GM23338 (cell line): ENCODE measurements around the gene RPA3. TPM values are rescaled to one million over a fixed set of nuclear protein-coding genes. Genes with fewer than 3 reads are reported as not detected.

Source experiments
- ATAC-seq: fragments of 200-7000 bp; cut with Tn5 transposase; 3 replicates; pipeline ENCODE4 v1.9.1; 2020
- DNase-seq: peaks from one replicate; pipeline ENCODE4 v3.0.0-alpha.2; 2015; ENCODE audit warnings: low spot score
- H2AFZ ChIP-seq: fragments of 200-600 bp; sonication (generic); 2 replicates; pipeline ENCODE4 v1.8.0; 2016; ENCODE audit warnings: antibody characterized with exemption, mild to moderate bottlenecking, moderate library complexity
- H3F3A ChIP-seq: fragments of 200-600 bp; sonication (generic); replicated peaks from 2 replicates; pipeline ENCODE4 v1.8.0; 2017; ENCODE audit warnings: antibody characterized with exemption, mixed run types, low read depth
- H3K27ac ChIP-seq: fragments of 200-600 bp; sonication (generic); 2 replicates; pipeline ENCODE4 v1.6.1; 2016; ENCODE audit warnings: low read depth
- H3K27me3 ChIP-seq: fragments of 200-600 bp; sonication (generic); 2 replicates; pipeline ENCODE4 v1.8.0; 2016; ENCODE audit warnings: mild to moderate bottlenecking, mixed run types, moderate library complexity; ENCODE audit not compliant: insufficient read depth
- H3K36me3 ChIP-seq: fragments of 200-600 bp; sonication (generic); 2 replicates; pipeline ENCODE4 v1.8.0; 2016; ENCODE audit warnings: mild to moderate bottlenecking; ENCODE audit not compliant: insufficient read depth
- H3K4me1 ChIP-seq: fragments of 200-600 bp; sonication (generic); 2 replicates; pipeline ENCODE4 v1.8.0; 2016; ENCODE audit warnings: mild to moderate bottlenecking, moderate library complexity; ENCODE audit not compliant: insufficient read depth
- H3K4me2 ChIP-seq: fragments of 200-600 bp; sonication (generic); 2 replicates; pipeline ENCODE4 v1.7.1; 2017; ENCODE audit warnings: mixed run types
- H3K4me3 ChIP-seq: fragments of 200-600 bp; sonication (generic); 2 replicates; pipeline ENCODE4 v1.6.1; 2016; ENCODE audit warnings: mixed run types
- H3K79me2 ChIP-seq: fragments of 200-600 bp; sonication (generic); replicated peaks from 2 replicates; pipeline ENCODE4 v1.8.0; 2017; ENCODE audit warnings: mild to moderate bottlenecking; ENCODE audit not compliant: insufficient read depth
- H3K9me2 ChIP-seq: fragments of 200-600 bp; sonication (generic); 2 replicates; pipeline ENCODE4 v1.8.0; 2017; ENCODE audit not compliant: insufficient read depth
- H4K20me1 ChIP-seq: fragments of 200-600 bp; sonication (generic); replicated peaks from 2 replicates; pipeline ENCODE4 v1.8.0; 2017; ENCODE audit warnings: mild to moderate bottlenecking; ENCODE audit not compliant: insufficient read depth
- H3K27ac Mint-ChIP-seq: 2 replicates; pipeline ENCODE4 v1.8.0; 2020; ENCODE audit warnings: inconsistent platforms, mild to moderate bottlenecking, moderate library complexity, mixed read lengths
- H3K27me3 Mint-ChIP-seq: 3 replicates; pipeline ENCODE4 v1.8.0; 2022; ENCODE audit warnings: low read depth, mild to moderate bottlenecking, moderate library complexity, mixed read lengths, inconsistent platforms; ENCODE audit not compliant: insufficient read depth, poor library complexity
- H3K36me3 Mint-ChIP-seq: 3 replicates; pipeline ENCODE4 v1.8.0; 2021; ENCODE audit warnings: low read depth, mild to moderate bottlenecking, inconsistent platforms, moderate library complexity, mixed read lengths
- H3K4me1 Mint-ChIP-seq: 3 replicates; pipeline ENCODE4 v1.8.0; 2020; ENCODE audit warnings: mild to moderate bottlenecking, inconsistent platforms, mixed read lengths
- H3K4me3 Mint-ChIP-seq: 3 replicates; pipeline ENCODE4 v1.8.0; 2021; ENCODE audit warnings: moderate library complexity, mild to moderate bottlenecking, inconsistent platforms, mixed read lengths
- H3K9me3 Mint-ChIP-seq: 3 replicates; pipeline ENCODE4 v1.8.0; 2020; ENCODE audit warnings: moderate library complexity, mild to moderate bottlenecking, inconsistent platforms, mixed read lengths
- CREB1 ChIP-seq: fragments of 250-450 bp; sonication (Bioruptor Pico); IDR thresholded peaks from 2 replicates; pipeline ENCODE4 v1.5.0; 2020; ENCODE audit warnings: low read depth, mild to moderate bottlenecking, moderate library complexity
- EZH2 ChIP-seq: fragments of 200-600 bp; sonication (generic); IDR thresholded peaks from one replicate; pipeline ENCODE4 v1.8.0; 2017; ENCODE audit warnings: antibody characterized with exemption, mild to moderate bottlenecking, low read depth; ENCODE audit not compliant: unreplicated experiment
- EZH2phosphoT487 ChIP-seq: fragments of 200-600 bp; sonication (generic); IDR thresholded peaks from one replicate; pipeline ENCODE4 v1.8.1; 2018; ENCODE audit warnings: antibody characterized with exemption; ENCODE audit not compliant: unreplicated experiment
- JUNB ChIP-seq: IDR thresholded peaks from one replicate; pipeline ENCODE4 v1.6.1; 2016; ENCODE audit warnings: antibody characterized with exemption; ENCODE audit not compliant: unreplicated experiment
- NANOG ChIP-seq: IDR thresholded peaks from 2 replicates; pipeline ENCODE4 v1.6.1; 2016; ENCODE audit warnings: antibody characterized with exemption, borderline replicate concordance
- POLR2AphosphoS5 ChIP-seq: IDR thresholded peaks from 2 replicates; pipeline ENCODE4 v1.6.1; 2016; ENCODE audit warnings: antibody characterized with exemption, low read depth
- STAT1 ChIP-seq: IDR thresholded peaks from one replicate; pipeline ENCODE4 v1.6.1; 2016; ENCODE audit warnings: antibody characterized with exemption; ENCODE audit not compliant: unreplicated experiment
- ZNF114 ChIP-seq: fragments of 250-450 bp; sonication (Bioruptor Pico); IDR thresholded peaks from 2 replicates; pipeline ENCODE4 v1.5.0; 2020; ENCODE audit warnings: mild to moderate bottlenecking, moderate library complexity
- ZNF331 ChIP-seq: fragments of 250-450 bp; sonication (Bioruptor Pico); IDR thresholded peaks from 2 replicates; pipeline ENCODE4 v1.5.0; 2020; ENCODE audit warnings: low read depth, mild to moderate bottlenecking, moderate library complexity
- polyA plus RNA-seq: library from polyadenylated mRNA; unstranded; fragments of >200 nt; fragmentation: Nextera tagmentation; extraction: Ambion mirVana; gene quantifications from 2 replicates; pipeline ENCODE4 v1.2.1, GENCODE V29; 2016
- total RNA-seq: library from RNA; depleted of rRNA; stranded (reverse); fragments of >200 nt; shearing (Covaris generic); gene quantifications from 2 replicates; pipeline ENCODE4 v1.2.3, GENCODE V29; 2014
- TF ChIP-seq, protein P1 (sequence below): fragments of 250-450 bp; sonication (Bioruptor Pico); IDR thresholded peaks from 2 replicates; pipeline ENCODE4 v1.5.0; 2020; ENCODE audit warnings: mild to moderate bottlenecking, moderate library complexity
- TF ChIP-seq, protein P2 (sequence below): IDR thresholded peaks from one replicate; pipeline ENCODE4 v1.6.1; 2018; ENCODE audit warnings: antibody characterized with exemption; ENCODE audit not compliant: unreplicated experiment
- TF ChIP-seq, protein P3 (sequence below), 2 experiments: fragments of 200-600 bp in 1 of 2; sonication (generic) in 1 of 2; conservative IDR thresholded peaks; 2 replicates each; pipeline versions ENCODE4 v1.5.1 to v1.6.1; 2016 to 2017; ENCODE audit warnings: antibody characterized with exemption in 2 of 2, low read depth in 2 of 2, mild to moderate bottlenecking in 2 of 2, moderate library complexity in 1 of 2
- TF ChIP-seq, protein P4 (sequence below): IDR thresholded peaks from 2 replicates; pipeline ENCODE4 v1.6.1; 2016; ENCODE audit warnings: antibody characterized with exemption

The RPA3 gene
- total and polyA plus RNA-seq, 2 experiments from 2014 or later: 74.9 to 287 TPM

DNA sequence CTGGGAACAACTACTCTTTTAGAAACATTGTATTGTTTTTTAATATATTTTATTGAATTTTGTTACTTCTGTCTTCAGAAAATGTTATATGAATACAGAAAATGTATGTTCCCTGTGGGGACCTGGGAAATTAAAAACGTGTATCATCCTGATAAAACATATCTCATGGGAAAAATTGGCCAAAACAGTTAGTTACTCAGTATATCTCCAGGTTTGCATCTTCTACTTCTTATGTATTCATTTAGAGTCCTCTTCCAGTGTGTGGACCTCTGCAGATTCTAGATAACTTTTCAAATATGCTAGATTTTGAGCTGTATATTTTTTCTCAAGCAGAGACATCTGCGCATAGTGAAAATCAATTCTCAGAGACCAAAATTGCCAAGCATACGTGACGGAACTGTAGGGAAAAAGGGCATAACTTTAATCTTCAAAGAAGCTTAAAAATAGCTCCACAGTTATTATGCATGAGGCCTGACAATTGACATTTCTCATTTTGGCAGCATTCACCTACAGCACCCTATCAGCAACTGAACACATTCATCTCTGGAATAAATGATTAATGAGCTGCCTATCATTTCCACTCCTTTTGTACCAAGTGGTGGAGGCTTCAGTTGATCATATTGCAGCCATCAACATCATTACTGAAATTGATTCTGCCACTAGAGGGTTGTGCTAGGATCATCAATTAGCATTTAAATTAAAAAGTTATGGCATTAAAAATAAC is 104.2 kb downstream of the RPA3 start:
- no peaks in the 10 kb centered on the region for H3K79me2 ChIP-seq
- H3K27me3 Mint-ChIP-seq: no peaks in the 10 kb centered on the region

More for the DNA sequence above, 104.2 kb downstream of the RPA3 start:
- Histone ChIP-seq H3K36me3 (no peaks in the 10 kb centered on the region), H3F3A (no peaks in the 10 kb centered on the region), H3K4me1 (no peaks in the 10 kb centered on the region), H3K27me3 (no peaks in the 10 kb centered on the region), H3K9me2 (no peaks in the 10 kb centered on the region), H4K20me1 (no peaks in the 10 kb centered on the region), H3K27ac (no peak overlapping the region), H3K4me3 (no peak overlapping the region), H2AFZ (no peak overlapping the region), H3K4me2 (no peak overlapping the region)
- TF ChIP-seq EZH2: no peak
- TF ChIP-seq ZNF114 (CRISPR knock-in tag): no peak
- TF ChIP-seq ZNF331: no peak
- TF ChIP-seq STAT1: no peak
- TF ChIP-seq CREB1 (CRISPR knock-in tag): no peak
- no peak for TF ChIP-seq EZH2phosphoT487
- TF ChIP-seq, protein P1, sequence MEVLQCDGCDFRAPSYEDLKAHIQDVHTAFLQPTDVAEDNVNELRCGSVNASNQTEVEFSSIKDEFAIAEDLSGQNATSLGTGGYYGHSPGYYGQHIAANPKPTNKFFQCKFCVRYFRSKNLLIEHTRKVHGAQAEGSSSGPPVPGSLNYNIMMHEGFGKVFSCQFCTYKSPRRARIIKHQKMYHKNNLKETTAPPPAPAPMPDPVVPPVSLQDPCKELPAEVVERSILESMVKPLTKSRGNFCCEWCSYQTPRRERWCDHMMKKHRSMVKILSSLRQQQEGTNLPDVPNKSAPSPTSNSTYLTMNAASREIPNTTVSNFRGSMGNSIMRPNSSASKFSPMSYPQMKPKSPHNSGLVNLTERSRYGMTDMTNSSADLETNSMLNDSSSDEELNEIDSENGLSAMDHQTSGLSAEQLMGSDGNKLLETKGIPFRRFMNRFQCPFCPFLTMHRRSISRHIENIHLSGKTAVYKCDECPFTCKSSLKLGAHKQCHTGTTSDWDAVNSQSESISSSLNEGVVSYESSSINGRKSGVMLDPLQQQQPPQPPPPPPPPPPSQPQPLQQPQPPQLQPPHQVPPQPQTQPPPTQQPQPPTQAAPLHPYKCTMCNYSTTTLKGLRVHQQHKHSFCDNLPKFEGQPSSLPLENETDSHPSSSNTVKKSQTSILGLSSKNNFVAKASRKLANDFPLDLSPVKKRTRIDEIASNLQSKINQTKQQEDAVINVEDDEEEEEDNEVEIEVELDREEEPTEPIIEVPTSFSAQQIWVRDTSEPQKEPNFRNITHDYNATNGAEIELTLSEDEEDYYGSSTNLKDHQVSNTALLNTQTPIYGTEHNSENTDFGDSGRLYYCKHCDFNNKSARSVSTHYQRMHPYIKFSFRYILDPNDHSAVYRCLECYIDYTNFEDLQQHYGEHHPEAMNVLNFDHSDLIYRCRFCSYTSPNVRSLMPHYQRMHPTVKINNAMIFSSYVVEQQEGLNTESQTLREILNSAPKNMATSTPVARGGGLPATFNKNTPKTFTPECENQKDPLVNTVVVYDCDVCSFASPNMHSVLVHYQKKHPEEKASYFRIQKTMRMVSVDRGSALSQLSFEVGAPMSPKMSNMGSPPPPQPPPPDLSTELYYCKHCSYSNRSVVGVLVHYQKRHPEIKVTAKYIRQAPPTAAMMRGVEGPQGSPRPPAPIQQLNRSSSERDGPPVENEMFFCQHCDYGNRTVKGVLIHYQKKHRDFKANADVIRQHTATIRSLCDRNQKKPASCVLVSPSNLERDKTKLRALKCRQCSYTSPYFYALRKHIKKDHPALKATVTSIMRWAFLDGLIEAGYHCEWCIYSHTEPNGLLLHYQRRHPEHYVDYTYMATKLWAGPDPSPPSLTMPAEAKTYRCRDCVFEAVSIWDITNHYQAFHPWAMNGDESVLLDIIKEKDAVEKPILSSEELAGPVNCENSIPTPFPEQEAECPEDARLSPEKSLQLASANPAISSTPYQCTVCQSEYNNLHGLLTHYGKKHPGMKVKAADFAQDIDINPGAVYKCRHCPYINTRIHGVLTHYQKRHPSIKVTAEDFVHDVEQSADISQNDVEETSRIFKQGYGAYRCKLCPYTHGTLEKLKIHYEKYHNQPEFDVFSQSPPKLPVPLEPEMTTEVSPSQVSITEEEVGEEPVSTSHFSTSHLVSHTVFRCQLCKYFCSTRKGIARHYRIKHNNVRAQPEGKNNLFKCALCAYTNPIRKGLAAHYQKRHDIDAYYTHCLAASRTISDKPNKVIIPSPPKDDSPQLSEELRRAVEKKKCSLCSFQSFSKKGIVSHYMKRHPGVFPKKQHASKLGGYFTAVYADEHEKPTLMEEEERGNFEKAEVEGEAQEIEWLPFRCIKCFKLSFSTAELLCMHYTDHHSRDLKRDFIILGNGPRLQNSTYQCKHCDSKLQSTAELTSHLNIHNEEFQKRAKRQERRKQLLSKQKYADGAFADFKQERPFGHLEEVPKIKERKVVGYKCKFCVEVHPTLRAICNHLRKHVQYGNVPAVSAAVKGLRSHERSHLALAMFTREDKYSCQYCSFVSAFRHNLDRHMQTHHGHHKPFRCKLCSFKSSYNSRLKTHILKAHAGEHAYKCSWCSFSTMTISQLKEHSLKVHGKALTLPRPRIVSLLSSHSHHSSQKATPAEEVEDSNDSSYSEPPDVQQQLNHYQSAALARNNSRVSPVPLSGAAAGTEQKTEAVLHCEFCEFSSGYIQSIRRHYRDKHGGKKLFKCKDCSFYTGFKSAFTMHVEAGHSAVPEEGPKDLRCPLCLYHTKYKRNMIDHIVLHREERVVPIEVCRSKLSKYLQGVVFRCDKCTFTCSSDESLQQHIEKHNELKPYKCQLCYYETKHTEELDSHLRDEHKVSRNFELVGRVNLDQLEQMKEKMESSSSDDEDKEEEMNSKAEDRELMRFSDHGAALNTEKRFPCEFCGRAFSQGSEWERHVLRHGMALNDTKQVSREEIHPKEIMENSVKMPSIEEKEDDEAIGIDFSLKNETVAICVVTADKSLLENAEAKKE (CRISPR knock-in tag): no peak
- TF ChIP-seq, protein P2, sequence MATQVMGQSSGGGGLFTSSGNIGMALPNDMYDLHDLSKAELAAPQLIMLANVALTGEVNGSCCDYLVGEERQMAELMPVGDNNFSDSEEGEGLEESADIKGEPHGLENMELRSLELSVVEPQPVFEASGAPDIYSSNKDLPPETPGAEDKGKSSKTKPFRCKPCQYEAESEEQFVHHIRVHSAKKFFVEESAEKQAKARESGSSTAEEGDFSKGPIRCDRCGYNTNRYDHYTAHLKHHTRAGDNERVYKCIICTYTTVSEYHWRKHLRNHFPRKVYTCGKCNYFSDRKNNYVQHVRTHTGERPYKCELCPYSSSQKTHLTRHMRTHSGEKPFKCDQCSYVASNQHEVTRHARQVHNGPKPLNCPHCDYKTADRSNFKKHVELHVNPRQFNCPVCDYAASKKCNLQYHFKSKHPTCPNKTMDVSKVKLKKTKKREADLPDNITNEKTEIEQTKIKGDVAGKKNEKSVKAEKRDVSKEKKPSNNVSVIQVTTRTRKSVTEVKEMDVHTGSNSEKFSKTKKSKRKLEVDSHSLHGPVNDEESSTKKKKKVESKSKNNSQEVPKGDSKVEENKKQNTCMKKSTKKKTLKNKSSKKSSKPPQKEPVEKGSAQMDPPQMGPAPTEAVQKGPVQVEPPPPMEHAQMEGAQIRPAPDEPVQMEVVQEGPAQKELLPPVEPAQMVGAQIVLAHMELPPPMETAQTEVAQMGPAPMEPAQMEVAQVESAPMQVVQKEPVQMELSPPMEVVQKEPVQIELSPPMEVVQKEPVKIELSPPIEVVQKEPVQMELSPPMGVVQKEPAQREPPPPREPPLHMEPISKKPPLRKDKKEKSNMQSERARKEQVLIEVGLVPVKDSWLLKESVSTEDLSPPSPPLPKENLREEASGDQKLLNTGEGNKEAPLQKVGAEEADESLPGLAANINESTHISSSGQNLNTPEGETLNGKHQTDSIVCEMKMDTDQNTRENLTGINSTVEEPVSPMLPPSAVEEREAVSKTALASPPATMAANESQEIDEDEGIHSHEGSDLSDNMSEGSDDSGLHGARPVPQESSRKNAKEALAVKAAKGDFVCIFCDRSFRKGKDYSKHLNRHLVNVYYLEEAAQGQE: no peak
- TF ChIP-seq, protein P3, sequence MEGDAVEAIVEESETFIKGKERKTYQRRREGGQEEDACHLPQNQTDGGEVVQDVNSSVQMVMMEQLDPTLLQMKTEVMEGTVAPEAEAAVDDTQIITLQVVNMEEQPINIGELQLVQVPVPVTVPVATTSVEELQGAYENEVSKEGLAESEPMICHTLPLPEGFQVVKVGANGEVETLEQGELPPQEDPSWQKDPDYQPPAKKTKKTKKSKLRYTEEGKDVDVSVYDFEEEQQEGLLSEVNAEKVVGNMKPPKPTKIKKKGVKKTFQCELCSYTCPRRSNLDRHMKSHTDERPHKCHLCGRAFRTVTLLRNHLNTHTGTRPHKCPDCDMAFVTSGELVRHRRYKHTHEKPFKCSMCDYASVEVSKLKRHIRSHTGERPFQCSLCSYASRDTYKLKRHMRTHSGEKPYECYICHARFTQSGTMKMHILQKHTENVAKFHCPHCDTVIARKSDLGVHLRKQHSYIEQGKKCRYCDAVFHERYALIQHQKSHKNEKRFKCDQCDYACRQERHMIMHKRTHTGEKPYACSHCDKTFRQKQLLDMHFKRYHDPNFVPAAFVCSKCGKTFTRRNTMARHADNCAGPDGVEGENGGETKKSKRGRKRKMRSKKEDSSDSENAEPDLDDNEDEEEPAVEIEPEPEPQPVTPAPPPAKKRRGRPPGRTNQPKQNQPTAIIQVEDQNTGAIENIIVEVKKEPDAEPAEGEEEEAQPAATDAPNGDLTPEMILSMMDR (conservative IDR thresholded peaks at IDR 0.05; ENCODE audit: low read depth in 2 of 2): no peak
- TF ChIP-seq, protein P4, sequence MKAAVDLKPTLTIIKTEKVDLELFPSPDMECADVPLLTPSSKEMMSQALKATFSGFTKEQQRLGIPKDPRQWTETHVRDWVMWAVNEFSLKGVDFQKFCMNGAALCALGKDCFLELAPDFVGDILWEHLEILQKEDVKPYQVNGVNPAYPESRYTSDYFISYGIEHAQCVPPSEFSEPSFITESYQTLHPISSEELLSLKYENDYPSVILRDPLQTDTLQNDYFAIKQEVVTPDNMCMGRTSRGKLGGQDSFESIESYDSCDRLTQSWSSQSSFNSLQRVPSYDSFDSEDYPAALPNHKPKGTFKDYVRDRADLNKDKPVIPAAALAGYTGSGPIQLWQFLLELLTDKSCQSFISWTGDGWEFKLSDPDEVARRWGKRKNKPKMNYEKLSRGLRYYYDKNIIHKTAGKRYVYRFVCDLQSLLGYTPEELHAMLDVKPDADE: no peak
- TF ChIP-seq NANOG: no peak
- no peak for TF ChIP-seq JUNB
- no peak for TF ChIP-seq POLR2AphosphoS5
- no peak overlapping the region for H3K27ac Mint-ChIP-seq
- no peak for ATAC-seq
- no peak for DNase-seq
- no peaks in the 10 kb centered on the region for H3K36me3 Mint-ChIP-seq
- H3K4me3 Mint-ChIP-seq: no peak overlapping the region
- no peaks in the 10 kb centered on the region for H3K4me1 Mint-ChIP-seq
- no peaks in the 10 kb centered on the region for H3K9me3 Mint-ChIP-seq
